HL-60 (cell line): Measurements from ENCODE around the gene XRCC6.
"Not testable (repeated sequence)": the region's sequence is repeated elsewhere in the genome, so short reads cannot be mapped to it uniquely, and the experiment has no call there.

Experiments used
- CTCF ChIP-seq: IDR thresholded peaks from one replicate; pipeline ENCODE4 v1.5.1; 2011; ENCODE audit warnings: low read length, control low read depth, inconsistent platforms; ENCODE audit not compliant: insufficient read depth
- GABPA ChIP-seq: IDR thresholded peaks from 2 replicates; pipeline ENCODE4 v1.6.1; 2012; ENCODE audit warnings: low read depth
- POLR2AphosphoS5 ChIP-seq: IDR thresholded peaks from 2 replicates; pipeline ENCODE4 v1.6.1; 2012; ENCODE audit warnings: low read depth

GRCh38 chr22:41593336-41593960 lies 27.6 kb upstream of the XRCC6 start:
- not testable (repeated sequence) for TF ChIP-seq CTCF, POLR2AphosphoS5, GABPA
